SK-N-SH treated with all-trans-retinoic acid at 6 μM for 48 hours (cell line): ENCODE measurements around the gene UBAP1L.
A peak's percentile ranks its signal among the peaks of the same experiment; 100 is the strongest.

Source experiments
- ATAC-seq: fragments of 200-7000 bp; cut with Tn5 transposase; 3 replicates; pipeline ENCODE4 v1.9.1; 2020; ENCODE audit warnings: mild to moderate bottlenecking, moderate library complexity
- ARNTL ChIP-seq: fragments of 450-650 bp; formaldehyde crosslinking; IDR thresholded peaks from 2 replicates; pipeline ENCODE4 v1.5.0; 2020; ENCODE audit warnings: low read depth, mild to moderate bottlenecking, moderate library complexity, borderline replicate concordance
- BACH2 ChIP-seq: fragments of 250-450 bp; sonication (Bioruptor Pico); IDR thresholded peaks from 2 replicates; pipeline ENCODE4 v1.9.0; 2021; ENCODE audit warnings: mild to moderate bottlenecking, borderline replicate concordance
- CREB5 ChIP-seq: fragments of 250-450 bp; sonication (Bioruptor Pico); IDR thresholded peaks from 2 replicates; pipeline ENCODE4 v1.5.1; 2020; ENCODE audit warnings: low read depth, mild to moderate bottlenecking, moderate library complexity
- CSDC2 ChIP-seq: fragments of 250-450 bp; sonication (Bioruptor Pico); IDR thresholded peaks from 2 replicates; pipeline ENCODE4 v1.5.0; 2020; ENCODE audit warnings: mild to moderate bottlenecking, moderate library complexity
- ESRRG ChIP-seq: fragments of 250-450 bp; sonication (Bioruptor Pico); IDR thresholded peaks from 2 replicates; pipeline ENCODE4 v1.6.1; 2021; ENCODE audit warnings: mild to moderate bottlenecking
- GLIS3 ChIP-seq: fragments of 250-450 bp; sonication (Bioruptor Pico); IDR thresholded peaks from 2 replicates; pipeline ENCODE4 v1.5.0; 2020; ENCODE audit warnings: mild to moderate bottlenecking, moderate library complexity
- OSR1 ChIP-seq: fragments of 250-450 bp; sonication (Bioruptor Pico); IDR thresholded peaks from 2 replicates; pipeline ENCODE4 v1.8.0; 2022; ENCODE audit warnings: moderate library complexity, mild to moderate bottlenecking, inconsistent platforms
- POU6F1 ChIP-seq: fragments of 250-450 bp; sonication (Bioruptor Pico); IDR thresholded peaks from 2 replicates; pipeline ENCODE4 v1.8.0; 2021; ENCODE audit warnings: low read depth, mild to moderate bottlenecking, moderate library complexity, borderline replicate concordance
- PPARA ChIP-seq: fragments of 250-450 bp; sonication (Bioruptor Pico); IDR thresholded peaks from 2 replicates; pipeline ENCODE4 v1.5.0; 2020; ENCODE audit warnings: mild to moderate bottlenecking, borderline replicate concordance
- RARB ChIP-seq: fragments of 250-450 bp; sonication (Bioruptor Pico); IDR thresholded peaks from 2 replicates; pipeline ENCODE4 v1.8.0; 2021; ENCODE audit warnings: mild to moderate bottlenecking, moderate library complexity
- SNAI2 ChIP-seq: fragments of 250-450 bp; sonication (Bioruptor Pico); IDR thresholded peaks from 2 replicates; pipeline ENCODE4 v1.5.0; 2020; ENCODE audit warnings: mild to moderate bottlenecking, moderate library complexity
- TCF4 ChIP-seq: fragments of 250-450 bp; sonication (Bioruptor Pico); IDR thresholded peaks from 2 replicates; pipeline ENCODE4 v1.8.0; 2021; ENCODE audit warnings: mild to moderate bottlenecking, moderate library complexity, borderline replicate concordance
- TOX ChIP-seq: fragments of 250-450 bp; sonication (Bioruptor Pico); IDR thresholded peaks from 2 replicates; pipeline ENCODE4 v1.8.0; 2021; ENCODE audit warnings: mild to moderate bottlenecking, moderate library complexity, borderline replicate concordance
- TSHZ2 ChIP-seq: fragments of 250-450 bp; sonication (Bioruptor Pico); IDR thresholded peaks from 2 replicates; pipeline ENCODE4 v1.5.0; 2020; ENCODE audit warnings: mild to moderate bottlenecking, moderate library complexity
- ZC3H10 ChIP-seq: fragments of 250-450 bp; sonication (Bioruptor Pico); IDR thresholded peaks from 2 replicates; pipeline ENCODE4 v1.5.1; 2021; ENCODE audit warnings: mild to moderate bottlenecking, moderate library complexity
- ZFP30 ChIP-seq: fragments of 450-650 bp; formaldehyde crosslinking; IDR thresholded peaks from 2 replicates; pipeline ENCODE4 v1.5.0; 2022; ENCODE audit warnings: mild to moderate bottlenecking, moderate library complexity
- ZNF565 ChIP-seq: fragments of 450-650 bp; formaldehyde crosslinking; conservative IDR thresholded peaks from 2 replicates; pipeline ENCODE4 v1.5.0; 2020; ENCODE audit warnings: low read depth, mild to moderate bottlenecking, moderate library complexity
- ZNF70 ChIP-seq: fragments of 450-650 bp; formaldehyde crosslinking; IDR thresholded peaks from 2 replicates; pipeline ENCODE4 v1.5.0; 2020; ENCODE audit warnings: mild to moderate bottlenecking, moderate library complexity
- ZNF8 ChIP-seq: fragments of 450-650 bp; formaldehyde crosslinking; IDR thresholded peaks from 2 replicates; pipeline ENCODE4 v1.5.0; 2020; ENCODE audit warnings: mild to moderate bottlenecking, moderate library complexity
- TF ChIP-seq, protein P1 (sequence below): fragments of 250-450 bp; sonication (Bioruptor Pico); IDR thresholded peaks from 2 replicates; pipeline ENCODE4 v1.5.1; 2021; ENCODE audit warnings: mild to moderate bottlenecking, moderate library complexity
- TF ChIP-seq, protein P2 (sequence below): fragments of 250-450 bp; sonication (Bioruptor Pico); IDR thresholded peaks from 2 replicates; pipeline ENCODE4 v1.8.0; 2020; ENCODE audit warnings: mild to moderate bottlenecking, moderate library complexity, borderline replicate concordance

Gene UBAP1L

GRCh38 chr15:65050270-65050669 is 64.7 kb downstream of the UBAP1L start:
- no peak for ATAC-seq
- no peak for TF ChIP-seq TSHZ2
- no peak for TF ChIP-seq ZFP30 (CRISPR knock-in tag)
- TF ChIP-seq, protein P1, sequence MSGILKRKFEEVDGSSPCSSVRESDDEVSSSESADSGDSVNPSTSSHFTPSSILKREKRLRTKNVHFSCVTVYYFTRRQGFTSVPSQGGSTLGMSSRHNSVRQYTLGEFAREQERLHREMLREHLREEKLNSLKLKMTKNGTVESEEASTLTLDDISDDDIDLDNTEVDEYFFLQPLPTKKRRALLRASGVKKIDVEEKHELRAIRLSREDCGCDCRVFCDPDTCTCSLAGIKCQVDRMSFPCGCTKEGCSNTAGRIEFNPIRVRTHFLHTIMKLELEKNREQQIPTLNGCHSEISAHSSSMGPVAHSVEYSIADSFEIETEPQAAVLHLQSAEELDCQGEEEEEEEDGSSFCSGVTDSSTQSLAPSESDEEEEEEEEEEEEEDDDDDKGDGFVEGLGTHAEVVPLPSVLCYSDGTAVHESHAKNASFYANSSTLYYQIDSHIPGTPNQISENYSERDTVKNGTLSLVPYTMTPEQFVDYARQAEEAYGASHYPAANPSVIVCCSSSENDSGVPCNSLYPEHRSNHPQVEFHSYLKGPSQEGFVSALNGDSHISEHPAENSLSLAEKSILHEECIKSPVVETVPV, result no peak
- TF ChIP-seq PPARA (CRISPR knock-in tag), result no peak
- no peak for TF ChIP-seq RARB (CRISPR knock-in tag)
- TF ChIP-seq ZNF70, result no peak
- TF ChIP-seq CSDC2, result no peak
- TF ChIP-seq, protein P2, sequence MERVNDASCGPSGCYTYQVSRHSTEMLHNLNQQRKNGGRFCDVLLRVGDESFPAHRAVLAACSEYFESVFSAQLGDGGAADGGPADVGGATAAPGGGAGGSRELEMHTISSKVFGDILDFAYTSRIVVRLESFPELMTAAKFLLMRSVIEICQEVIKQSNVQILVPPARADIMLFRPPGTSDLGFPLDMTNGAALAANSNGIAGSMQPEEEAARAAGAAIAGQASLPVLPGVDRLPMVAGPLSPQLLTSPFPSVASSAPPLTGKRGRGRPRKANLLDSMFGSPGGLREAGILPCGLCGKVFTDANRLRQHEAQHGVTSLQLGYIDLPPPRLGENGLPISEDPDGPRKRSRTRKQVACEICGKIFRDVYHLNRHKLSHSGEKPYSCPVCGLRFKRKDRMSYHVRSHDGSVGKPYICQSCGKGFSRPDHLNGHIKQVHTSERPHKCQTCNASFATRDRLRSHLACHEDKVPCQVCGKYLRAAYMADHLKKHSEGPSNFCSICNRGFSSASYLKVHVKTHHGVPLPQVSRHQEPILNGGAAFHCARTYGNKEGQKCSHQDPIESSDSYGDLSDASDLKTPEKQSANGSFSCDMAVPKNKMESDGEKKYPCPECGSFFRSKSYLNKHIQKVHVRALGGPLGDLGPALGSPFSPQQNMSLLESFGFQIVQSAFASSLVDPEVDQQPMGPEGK, result no peak
- no peak for TF ChIP-seq ZNF565 (CRISPR knock-in tag)
- TF ChIP-seq TOX (CRISPR knock-in tag), result no peak
- TF ChIP-seq CREB5 (CRISPR knock-in tag), result no peak
- no peak for TF ChIP-seq OSR1 (CRISPR knock-in tag)
- no peak for TF ChIP-seq GLIS3
- TF ChIP-seq TCF4 (CRISPR knock-in tag), result no peak
- TF ChIP-seq ARNTL (CRISPR knock-in tag), result no peak

- TF ChIP-seq ZC3H10 (CRISPR knock-in tag), result no peak
- TF ChIP-seq PPARA (CRISPR knock-in tag), result no peak
- TF ChIP-seq ZNF70, result no peak
- TF ChIP-seq CREB5 (CRISPR knock-in tag), result no peak
- no peak for TF ChIP-seq SNAI2
- TF ChIP-seq ZNF565 (CRISPR knock-in tag), result no peak
- peak; percentile 99 for ATAC-seq
These were observed 65.6 kb downstream of the UBAP1L start for GRCh38 chr15:65049418-65049840.

- TF ChIP-seq TCF4 (CRISPR knock-in tag) (no peak), GLIS3 (no peak), ZNF565 (CRISPR knock-in tag) (no peak), POU6F1 (CRISPR knock-in tag) (no peak), RARB (CRISPR knock-in tag) (no peak), ZNF70 (no peak), OSR1 (CRISPR knock-in tag) (no peak), ZC3H10 (CRISPR knock-in tag) (no peak), BACH2 (CRISPR knock-in tag) (no peak), ZNF8 (no peak), TOX (CRISPR knock-in tag) (no peak), ARNTL (CRISPR knock-in tag) (no peak), ESRRG (CRISPR knock-in tag) (no peak), CREB5 (CRISPR knock-in tag) (no peak), ZFP30 (CRISPR knock-in tag) (no peak), CSDC2 (no peak), SNAI2 (no peak)
- TF ChIP-seq, protein P1, result no peak
- TF ChIP-seq, all 23 proteins: peak for 0
- ATAC-seq, result no peak
These were observed 66.8 kb downstream of the UBAP1L start for GRCh38 chr15:65048241-65048640.
